ENCODE data around the gene COPE.

DNA sequence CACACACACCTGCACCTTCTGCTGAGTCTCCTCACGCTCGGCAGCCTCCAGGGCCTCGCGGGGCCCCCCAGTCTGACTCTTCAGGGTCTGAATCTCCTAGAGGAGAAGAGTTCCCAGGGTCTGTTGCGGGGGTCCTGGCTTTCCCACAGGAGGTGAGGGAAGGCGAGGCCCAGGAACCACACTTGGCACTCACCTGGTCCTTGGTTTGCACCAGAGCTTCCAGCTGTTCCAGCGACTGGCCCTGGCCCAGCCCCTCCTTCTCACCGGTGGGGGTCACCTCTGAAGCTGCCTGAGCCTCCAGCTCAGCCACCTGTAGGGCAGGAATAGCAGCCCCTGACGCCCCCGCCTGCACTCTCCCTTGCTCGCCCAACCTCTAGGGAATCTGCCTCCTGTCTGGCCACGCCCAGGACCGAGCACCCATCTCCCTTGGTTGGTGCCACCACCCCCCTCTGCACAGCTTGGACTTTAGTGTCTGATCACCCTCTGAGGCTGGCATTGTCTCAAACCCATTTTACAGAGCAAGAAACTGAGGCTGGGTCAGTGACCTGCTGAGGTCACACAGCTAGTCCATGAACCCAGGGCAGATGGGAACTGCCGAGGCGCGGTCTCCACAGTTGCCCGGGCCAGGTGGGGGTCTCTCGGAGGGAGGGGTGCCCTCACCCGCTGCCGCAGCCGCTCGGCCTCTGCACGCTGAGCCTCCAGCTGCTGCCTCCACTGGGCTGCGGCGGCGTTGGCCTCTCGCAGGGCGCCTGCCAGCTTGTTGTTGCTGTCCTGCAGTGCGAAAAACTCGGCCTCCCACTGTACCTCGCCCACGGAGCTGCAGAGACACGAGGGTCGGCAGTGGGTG lies 12.4 kb upstream of the COPE start:
- TF ChIP-seq POLR2AphosphoS5 (IDR thresholded peaks at IDR 0.05; ENCODE audit: low read depth, low read length) (no peak), SIN3A (IDR thresholded peaks at IDR 0.05; ENCODE audit: borderline replicate concordance, insufficient read depth, low read length) (no peak), TAF1 (IDR thresholded peaks at IDR 0.05; ENCODE audit: borderline replicate concordance, insufficient read depth, low read length) (no peak)
- TF ChIP-seq, protein P1, sequence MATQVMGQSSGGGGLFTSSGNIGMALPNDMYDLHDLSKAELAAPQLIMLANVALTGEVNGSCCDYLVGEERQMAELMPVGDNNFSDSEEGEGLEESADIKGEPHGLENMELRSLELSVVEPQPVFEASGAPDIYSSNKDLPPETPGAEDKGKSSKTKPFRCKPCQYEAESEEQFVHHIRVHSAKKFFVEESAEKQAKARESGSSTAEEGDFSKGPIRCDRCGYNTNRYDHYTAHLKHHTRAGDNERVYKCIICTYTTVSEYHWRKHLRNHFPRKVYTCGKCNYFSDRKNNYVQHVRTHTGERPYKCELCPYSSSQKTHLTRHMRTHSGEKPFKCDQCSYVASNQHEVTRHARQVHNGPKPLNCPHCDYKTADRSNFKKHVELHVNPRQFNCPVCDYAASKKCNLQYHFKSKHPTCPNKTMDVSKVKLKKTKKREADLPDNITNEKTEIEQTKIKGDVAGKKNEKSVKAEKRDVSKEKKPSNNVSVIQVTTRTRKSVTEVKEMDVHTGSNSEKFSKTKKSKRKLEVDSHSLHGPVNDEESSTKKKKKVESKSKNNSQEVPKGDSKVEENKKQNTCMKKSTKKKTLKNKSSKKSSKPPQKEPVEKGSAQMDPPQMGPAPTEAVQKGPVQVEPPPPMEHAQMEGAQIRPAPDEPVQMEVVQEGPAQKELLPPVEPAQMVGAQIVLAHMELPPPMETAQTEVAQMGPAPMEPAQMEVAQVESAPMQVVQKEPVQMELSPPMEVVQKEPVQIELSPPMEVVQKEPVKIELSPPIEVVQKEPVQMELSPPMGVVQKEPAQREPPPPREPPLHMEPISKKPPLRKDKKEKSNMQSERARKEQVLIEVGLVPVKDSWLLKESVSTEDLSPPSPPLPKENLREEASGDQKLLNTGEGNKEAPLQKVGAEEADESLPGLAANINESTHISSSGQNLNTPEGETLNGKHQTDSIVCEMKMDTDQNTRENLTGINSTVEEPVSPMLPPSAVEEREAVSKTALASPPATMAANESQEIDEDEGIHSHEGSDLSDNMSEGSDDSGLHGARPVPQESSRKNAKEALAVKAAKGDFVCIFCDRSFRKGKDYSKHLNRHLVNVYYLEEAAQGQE (IDR thresholded peaks at IDR 0.05; ENCODE audit: insufficient read depth in 1 of 2, low read depth in 2 of 2, low read length in 2 of 2): no peak
